ENCODE results near the gene SEMA4D.

SEMA4D gene

GRCh38 chr9:89329917-89330316 lies 168.0 kb downstream of the SEMA4D start:
- Histone ChIP-seq H3K4me3 (ENCODE audit: low read depth, low read length) (no peak overlapping the region), H3K27ac (no peak overlapping the region), H3K4me1 (peaks cover 5% of the 10 kb centered on the region), H3K4me2 (ENCODE audit: low read length) (no peak overlapping the region), H3K9ac (no peak overlapping the region), H3K79me2 (no peaks in the 10 kb centered on the region), H2AFZ (no peak overlapping the region), H3K27me3 (ENCODE audit: control insufficient read depth, insufficient read depth, low read length) (no peaks in the 10 kb centered on the region), H3K9me3 (ENCODE audit: control insufficient read depth, low read length) (no peaks in the 10 kb centered on the region), H3K36me3 (ENCODE audit: control insufficient read depth, insufficient read depth, low read length) (no peaks in the 10 kb centered on the region)
- no peak for TF ChIP-seq CTCF (IDR thresholded peaks at IDR 0.05)

- Histone ChIP-seq H3K9ac (no peak overlapping the region), H3K4me2 (ENCODE audit: low read length) (no peak overlapping the region), H3K79me2 (no peaks in the 10 kb centered on the region), H3K27me3 (ENCODE audit: control insufficient read depth, insufficient read depth, low read length) (no peaks in the 10 kb centered on the region), H3K36me3 (ENCODE audit: control insufficient read depth, insufficient read depth, low read length) (no peaks in the 10 kb centered on the region), H3K9me3 (ENCODE audit: control insufficient read depth, low read length) (no peaks in the 10 kb centered on the region), H3K4me3 (ENCODE audit: low read depth, low read length) (no peak overlapping the region), H3K27ac (no peak overlapping the region), H3K4me1 (peaks cover 7% of the 10 kb centered on the region), H2AFZ (no peak overlapping the region)
- no peak for TF ChIP-seq CTCF (IDR thresholded peaks at IDR 0.05)
Observed at GRCh38 chr9:89328064-89328463, 169.8 kb downstream of the SEMA4D start.

GRCh38 chr9:89325733-89326132 lies 172.2 kb downstream of the SEMA4D start:
- TF ChIP-seq CTCF (IDR thresholded peaks at IDR 0.05), result no peak

GRCh38 chr9:89323390-89323789 lies 174.5 kb downstream of the SEMA4D start:
- no peaks in the 10 kb centered on the region for H3K36me3 ChIP-seq (ENCODE audit: control insufficient read depth, insufficient read depth, low read length)
- H3K9me3 ChIP-seq (ENCODE audit: control insufficient read depth, low read length), result no peaks in the 10 kb centered on the region
- no peak overlapping the region for H3K27ac ChIP-seq
- no peaks in the 10 kb centered on the region for H3K27me3 ChIP-seq (ENCODE audit: control insufficient read depth, insufficient read depth, low read length)
- peaks cover 14% of the 10 kb centered on the region for H3K4me1 ChIP-seq
- no peak overlapping the region for H3K4me3 ChIP-seq (ENCODE audit: low read depth, low read length)
- no peak for TF ChIP-seq CTCF (IDR thresholded peaks at IDR 0.05)
- peak overlapping the region; percentile 54 for H3K4me2 ChIP-seq (ENCODE audit: low read length)
- no peak overlapping the region for H3K9ac ChIP-seq
- no peak overlapping the region for H2AFZ ChIP-seq
- peaks cover 9% of the 10 kb centered on the region for H3K79me2 ChIP-seq

More at GRCh38 chr9:89325733-89326132, 172.2 kb downstream of the SEMA4D start:
- no peak overlapping the region for H3K4me2 ChIP-seq (ENCODE audit: low read length)
- H3K4me3 ChIP-seq (ENCODE audit: low read depth, low read length), result no peak overlapping the region
- H3K79me2 ChIP-seq, result peaks cover 9% of the 10 kb centered on the region
- no peak overlapping the region for H2AFZ ChIP-seq
- no peaks in the 10 kb centered on the region for H3K9me3 ChIP-seq (ENCODE audit: control insufficient read depth, low read length)
- H3K9ac ChIP-seq, result no peak overlapping the region
- H3K27me3 ChIP-seq (ENCODE audit: control insufficient read depth, insufficient read depth, low read length), result no peaks in the 10 kb centered on the region
- no peaks in the 10 kb centered on the region for H3K36me3 ChIP-seq (ENCODE audit: control insufficient read depth, insufficient read depth, low read length)
- H3K27ac ChIP-seq, result no peak overlapping the region
- H3K4me1 ChIP-seq, result peaks cover 8% of the 10 kb centered on the region

Data from parathyroid adenoma (tissue), 2 donors.